Endothelial cell (in vitro differentiated cells): ENCODE measurements around the gene COA4. TPM values are rescaled to one million over a fixed set of nuclear protein-coding genes. Genes with fewer than 3 reads are reported as not detected.

Source experiments
- DNase-seq: peaks from one replicate; pipeline ENCODE4 v3.0.0; 2021; ENCODE audit warnings: low spot score
- H3K27ac Mint-ChIP-seq: one replicate; pipeline ENCODE4 v1.8.0; 2021; ENCODE audit warnings: mixed read lengths, inconsistent platforms; ENCODE audit not compliant: unreplicated experiment
- H3K27me3 Mint-ChIP-seq: one replicate; pipeline ENCODE4 v1.8.0; 2021; ENCODE audit warnings: mild to moderate bottlenecking, moderate library complexity, mixed read lengths, inconsistent platforms; ENCODE audit not compliant: unreplicated experiment
- H3K36me3 Mint-ChIP-seq: one replicate; pipeline ENCODE4 v1.8.0; 2021; ENCODE audit warnings: mild to moderate bottlenecking, low read depth, mixed read lengths, inconsistent platforms; ENCODE audit not compliant: unreplicated experiment
- H3K4me1 Mint-ChIP-seq: one replicate; pipeline ENCODE4 v1.8.0; 2021; ENCODE audit warnings: mild to moderate bottlenecking, mixed read lengths, inconsistent platforms; ENCODE audit not compliant: unreplicated experiment
- H3K4me3 Mint-ChIP-seq: one replicate; pipeline ENCODE4 v1.8.0; 2021; ENCODE audit warnings: mild to moderate bottlenecking, mixed read lengths, inconsistent platforms; ENCODE audit not compliant: unreplicated experiment
- H3K9me3 Mint-ChIP-seq: one replicate; pipeline ENCODE4 v1.8.0; 2021; ENCODE audit warnings: mixed read lengths, inconsistent platforms; ENCODE audit not compliant: unreplicated experiment
- CTCF ChIP-seq: fragments of 200-600 bp; sonication (generic); IDR thresholded peaks from one replicate; pipeline ENCODE4 v1.5.0; 2021; ENCODE audit warnings: antibody characterized with exemption; ENCODE audit not compliant: unreplicated experiment
- total RNA-seq: library from RNA; stranded (reverse); fragmentation: NEBNext Ultra II Directional; extraction: Animal tissue kit (Norgen Biotek cat#: 25700); gene quantifications from one replicate; pipeline ENCODE4 v1.2.1, GENCODE V29; 2021; ENCODE audit not compliant: unreplicated experiment

Gene COA4
- total RNA-seq, 1 donor from 2014 or later: 33.9 TPM

GRCh38 chr11:73875840-73876239, 806 bp downstream of the COA4 start:
- DNase-seq: peak; percentile 8
- H3K27ac Mint-ChIP-seq: peak overlapping the region; percentile 94
- no peak for TF ChIP-seq CTCF
- peaks cover 1% of the 10 kb centered on the region for H3K27me3 Mint-ChIP-seq
- peaks cover 7% of the 10 kb centered on the region for H3K36me3 Mint-ChIP-seq
- no peaks in the 10 kb centered on the region for H3K9me3 Mint-ChIP-seq
- peaks cover 9% of the 10 kb centered on the region for H3K4me1 Mint-ChIP-seq
- H3K4me3 Mint-ChIP-seq: peak overlapping the region; percentile 98

DNA sequence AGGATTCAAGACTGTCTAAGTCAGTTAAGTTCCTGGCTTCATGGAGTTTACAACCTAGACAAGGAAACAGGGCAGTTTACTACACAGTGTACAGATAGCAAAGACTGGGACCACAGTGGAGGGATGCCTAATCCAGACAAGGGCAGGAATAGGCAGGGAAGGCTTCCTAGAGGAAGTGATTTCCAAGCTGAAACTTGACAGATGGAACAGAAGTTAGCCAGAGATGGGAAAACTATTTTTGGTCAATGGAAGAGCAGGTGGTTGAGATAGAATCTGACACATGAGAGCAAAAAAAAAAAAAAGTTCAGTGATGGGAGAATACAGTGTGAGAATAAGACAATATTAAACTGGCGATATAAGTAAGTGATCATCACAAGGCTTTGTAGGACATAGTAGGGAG, 1.3 kb downstream of the COA4 start:
- Mint-ChIP-seq H3K9me3 (no peaks in the 10 kb centered on the region), H3K4me1 (peaks cover 9% of the 10 kb centered on the region), H3K4me3 (peak overlapping the region; percentile 98), H3K27me3 (peaks cover 1% of the 10 kb centered on the region), H3K27ac (peak overlapping the region; percentile 94), H3K36me3 (peaks cover 7% of the 10 kb centered on the region)
- TF ChIP-seq CTCF: no peak
- no peak for DNase-seq

DNA sequence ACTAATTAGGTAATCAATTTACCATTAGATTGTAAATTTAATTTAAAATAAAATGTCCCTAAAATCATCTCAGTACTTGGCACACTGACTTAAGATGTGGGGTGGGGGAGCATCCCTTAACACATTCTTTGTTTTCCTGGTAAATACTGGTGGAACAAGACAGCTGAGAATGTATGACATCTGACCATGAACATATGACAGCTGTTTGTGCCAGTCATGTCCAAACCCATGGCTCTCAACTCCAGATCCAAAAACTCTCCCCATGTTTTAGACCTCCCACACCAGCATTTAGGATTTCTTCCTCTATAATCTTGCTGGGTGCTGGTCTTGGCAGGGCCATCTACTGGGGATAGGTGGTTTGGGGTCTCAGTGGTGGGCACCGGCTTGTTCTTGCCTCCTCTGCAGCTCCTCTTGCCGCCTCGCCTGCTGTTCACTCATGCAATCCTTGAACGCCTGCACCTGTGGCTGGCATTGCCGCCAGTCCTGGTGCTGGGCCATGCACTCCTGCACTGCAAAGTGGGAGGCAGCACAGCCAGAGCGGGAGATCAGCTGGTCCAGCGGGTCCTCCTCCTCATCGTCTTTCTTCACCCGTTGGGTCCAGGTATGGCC, 3.8 kb downstream of the COA4 start:
- H3K4me1 Mint-ChIP-seq: peaks cover 9% of the 10 kb centered on the region
- no peak for TF ChIP-seq CTCF
- no peak for DNase-seq
- peaks cover 7% of the 10 kb centered on the region for H3K36me3 Mint-ChIP-seq
- no peaks in the 10 kb centered on the region for H3K9me3 Mint-ChIP-seq
- H3K4me3 Mint-ChIP-seq: no peak overlapping the region
- no peak overlapping the region for H3K27ac Mint-ChIP-seq
- H3K27me3 Mint-ChIP-seq: peaks cover 1% of the 10 kb centered on the region

- H3K27ac Mint-ChIP-seq: no peak overlapping the region
- peaks cover 8% of the 10 kb centered on the region for H3K36me3 Mint-ChIP-seq
- no peak overlapping the region for H3K4me3 Mint-ChIP-seq
- no peaks in the 10 kb centered on the region for H3K9me3 Mint-ChIP-seq
- H3K27me3 Mint-ChIP-seq: peaks cover 1% of the 10 kb centered on the region
- no peak for TF ChIP-seq CTCF
- no peak for DNase-seq
- H3K4me1 Mint-ChIP-seq: peaks cover 1% of the 10 kb centered on the region
Measured at GRCh38 chr11:73870261-73870660, 6.4 kb downstream of the COA4 start.

DNA sequence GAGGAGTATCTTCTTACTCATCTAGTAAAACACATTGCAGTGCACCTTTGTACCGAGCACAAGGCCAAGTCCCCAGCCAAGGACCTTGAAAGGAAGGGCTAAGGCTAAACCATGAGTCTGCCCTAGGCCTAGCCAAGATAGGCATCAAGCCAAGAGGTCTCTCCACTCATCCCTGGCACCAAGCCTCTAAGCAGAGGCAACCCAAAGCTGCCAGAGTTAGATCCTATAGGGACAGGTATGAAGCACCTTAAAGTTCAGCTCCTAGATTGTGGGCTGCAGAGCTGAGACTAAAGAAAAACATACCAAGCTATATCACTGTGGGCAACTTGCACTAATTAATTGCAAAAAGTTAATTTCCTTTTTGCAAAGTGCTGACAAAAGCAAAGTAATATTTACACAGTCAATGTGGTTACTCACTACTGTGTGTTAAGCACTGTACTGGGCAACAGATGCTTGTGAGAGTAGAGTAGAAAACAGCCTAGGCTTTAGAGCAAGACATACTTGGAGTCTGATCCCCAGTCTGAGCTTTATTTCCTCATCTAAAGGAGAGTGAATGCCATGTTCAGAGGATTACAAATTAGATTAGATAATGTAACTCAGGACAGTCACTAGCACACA, 7.2 kb downstream of the COA4 start:
- no peak for TF ChIP-seq CTCF
- Mint-ChIP-seq H3K9me3 (no peaks in the 10 kb centered on the region), H3K27me3 (peaks cover 3% of the 10 kb centered on the region), H3K4me1 (no peaks in the 10 kb centered on the region), H3K27ac (no peak overlapping the region), H3K4me3 (no peak overlapping the region), H3K36me3 (peaks cover 12% of the 10 kb centered on the region)
- DNase-seq: no peak
